Neural cell (in vitro differentiated cells): Measurements from ENCODE around the gene IMMP2L. TPM values are rescaled to one million over a fixed set of nuclear protein-coding genes. Genes with fewer than 3 reads are reported as not detected.

Experiments
- H2AFZ ChIP-seq: fragments of 200-600, 300-800 bp; sonication (generic), shearing (Covaris generic); 2 replicates; pipeline ENCODE4 v1.6.0; 2014; ENCODE audit warnings: low read depth, mild to moderate bottlenecking, antibody characterized with exemption, low read length, moderate library complexity
- H3F3A ChIP-seq: fragments of 200-600 bp; shearing (Covaris generic); 2 replicates; pipeline ENCODE4 v1.6.1; 2016; ENCODE audit warnings: mild to moderate bottlenecking, moderate library complexity, mixed read lengths, antibody characterized with exemption, low read length; ENCODE audit not compliant: insufficient read depth, poor library complexity, severe bottlenecking
- H3K27ac ChIP-seq: fragments of 200-600, 300-800 bp; sonication (generic), shearing (Covaris generic); 2 replicates; pipeline ENCODE4 v1.5.1; 2014; ENCODE audit warnings: mild to moderate bottlenecking, low read length, moderate library complexity
- H3K27me3 ChIP-seq: fragments of 300-800, 200-600 bp; sonication (generic), shearing (Covaris generic); 2 replicates; pipeline ENCODE4 v1.6.0; 2014; ENCODE audit warnings: mild to moderate bottlenecking, low read depth, low read length, moderate library complexity; ENCODE audit not compliant: insufficient read depth
- H3K36me3 ChIP-seq: fragments of 300-800, 200-600 bp; sonication (generic), shearing (Covaris generic); 2 replicates; pipeline ENCODE4 v1.5.1; 2014; ENCODE audit warnings: mild to moderate bottlenecking, antibody characterized with exemption, low read length, moderate library complexity; ENCODE audit not compliant: insufficient read depth
- H3K4me2 ChIP-seq: fragments of 300-800, 200-600 bp; sonication (generic), shearing (Covaris generic); 2 replicates; pipeline ENCODE4 v1.6.0; 2014; ENCODE audit warnings: mild to moderate bottlenecking, low read length
- H3K4me3 ChIP-seq: fragments of 300-800, 200-600 bp; sonication (generic), shearing (Covaris generic); 2 replicates; pipeline ENCODE4 v1.5.1; 2014; ENCODE audit warnings: mild to moderate bottlenecking, low read length, moderate library complexity
- H3K79me2 ChIP-seq: fragments of 200-600 bp; shearing (Covaris generic); replicated peaks from 2 replicates; pipeline ENCODE4 v1.6.0; 2014; ENCODE audit warnings: mild to moderate bottlenecking, low read length, moderate library complexity; ENCODE audit not compliant: insufficient read depth
- H3K9ac ChIP-seq: fragments of 300-800, 200-600 bp; sonication (generic), shearing (Covaris generic); 2 replicates; pipeline ENCODE4 v1.6.1; 2016; ENCODE audit warnings: mild to moderate bottlenecking, low read length, mixed read lengths
- H3K9me2 ChIP-seq: fragments of 200-600 bp; shearing (Covaris generic); 2 replicates; pipeline ENCODE4 v1.6.1; 2016; ENCODE audit warnings: mild to moderate bottlenecking, low read length, mixed read lengths; ENCODE audit not compliant: insufficient read depth
- H3K9me3 ChIP-seq: fragments of 200-600, 300-800 bp; sonication (generic), shearing (Covaris generic); 2 replicates; pipeline ENCODE4 v1.6.1; 2016; ENCODE audit warnings: mild to moderate bottlenecking, mixed run types, low read length, moderate library complexity, mixed read lengths
- H4K20me1 ChIP-seq: fragments of 200-600 bp; shearing (Covaris generic); 2 replicates; pipeline ENCODE4 v1.6.1; 2016; ENCODE audit warnings: mild to moderate bottlenecking, mixed run types; ENCODE audit not compliant: insufficient read depth
- EP300 ChIP-seq: fragments of 450-650 bp; conservative IDR thresholded peaks from 2 replicates; pipeline ENCODE4 v1.6.1; 2014; ENCODE audit warnings: antibody characterized with exemption, mild to moderate bottlenecking, moderate library complexity; ENCODE audit not compliant: poor library complexity, severe bottlenecking
- EZH2 ChIP-seq: fragments of 200-600, 300-800 bp; shearing (Covaris generic), sonication (generic); IDR thresholded peaks from 2 replicates; pipeline ENCODE4 v1.6.1; 2014; ENCODE audit warnings: antibody characterized with exemption, low read length, borderline replicate concordance, mild to moderate bottlenecking; ENCODE audit not compliant: insufficient read depth, poor library complexity, severe bottlenecking
- MXI1 ChIP-seq: fragments of 450-650 bp; conservative IDR thresholded peaks from 2 replicates; pipeline ENCODE4 v1.6.1; 2014; ENCODE audit warnings: antibody characterized with exemption, mild to moderate bottlenecking; ENCODE audit not compliant: poor library complexity, severe bottlenecking
- POLR2AphosphoS5 ChIP-seq: IDR thresholded peaks from 2 replicates; pipeline ENCODE4 v1.6.1; 2012
- RAD21 ChIP-seq: fragments of 450-650 bp; conservative IDR thresholded peaks from 2 replicates; pipeline ENCODE4 v1.6.1; 2014; ENCODE audit warnings: antibody characterized with exemption, mild to moderate bottlenecking, moderate library complexity
- SMC3 ChIP-seq: fragments of 450-650 bp; conservative IDR thresholded peaks from 2 replicates; pipeline ENCODE4 v1.6.1; 2014; ENCODE audit warnings: antibody characterized with exemption, mild to moderate bottlenecking, moderate library complexity; ENCODE audit not compliant: poor library complexity
- TAF1 ChIP-seq: IDR thresholded peaks from 2 replicates; pipeline ENCODE4 v1.6.1; 2012; ENCODE audit warnings: low read depth
- polyA plus RNA-seq: library from polyadenylated mRNA; depleted of rRNA; stranded (reverse); fragments of >200 nt; gene quantifications from 2 replicates; pipeline ENCODE4 v1.2.3, GENCODE V29; 2014
- TF ChIP-seq, protein P1 (sequence below): fragments of 450-650 bp; IDR thresholded peaks from 2 replicates; pipeline ENCODE4 v1.5.1; 2014; ENCODE audit warnings: antibody characterized with exemption, mild to moderate bottlenecking, moderate library complexity; ENCODE audit not compliant: poor library complexity, severe bottlenecking
- TF ChIP-seq, protein P2 (sequence below): IDR thresholded peaks from 2 replicates; pipeline ENCODE4 v1.6.1; 2012; ENCODE audit warnings: borderline replicate concordance

IMMP2L gene
- polyA plus RNA-seq, 1 donor from 2014 or later: 9.7 TPM

DNA sequence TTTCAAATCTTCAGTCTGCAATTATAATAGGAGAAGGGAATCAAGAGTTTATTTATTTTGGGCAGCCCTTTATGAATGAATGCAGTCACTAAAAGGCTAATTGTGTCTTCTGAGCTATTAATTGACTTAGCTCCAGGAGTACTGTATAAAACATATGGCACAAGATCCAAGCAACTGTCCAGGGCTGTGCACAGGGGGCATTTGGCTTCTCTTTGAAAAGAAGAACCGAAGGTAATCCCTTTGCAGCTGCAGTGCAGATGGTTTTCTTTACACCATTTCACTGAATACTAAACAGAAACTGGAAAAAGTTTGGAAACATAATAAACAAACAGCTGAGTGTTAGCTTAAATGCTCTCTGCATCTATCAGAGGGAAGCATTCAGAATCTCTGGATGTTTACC, 753.9 kb downstream of the IMMP2L start:
- Histone ChIP-seq H3K27ac (no peak overlapping the region), H3K9me3 (no peaks in the 10 kb centered on the region), H3K36me3 (no peaks in the 10 kb centered on the region), H3K9ac (no peak overlapping the region), H3K4me2 (no peak overlapping the region), H2AFZ (no peak overlapping the region), H3K4me3 (no peak overlapping the region), H4K20me1 (no peaks in the 10 kb centered on the region), H3K79me2 (no peaks in the 10 kb centered on the region), H3K9me2 (no peaks in the 10 kb centered on the region), H3F3A (no peaks in the 10 kb centered on the region), H3K27me3 (no peaks in the 10 kb centered on the region)
- TF ChIP-seq EZH2 (no peak), MXI1 (no peak), RAD21 (no peak), TAF1 (no peak), SMC3 (no peak), POLR2AphosphoS5 (no peak), EP300 (no peak)
- TF ChIP-seq, protein P1, sequence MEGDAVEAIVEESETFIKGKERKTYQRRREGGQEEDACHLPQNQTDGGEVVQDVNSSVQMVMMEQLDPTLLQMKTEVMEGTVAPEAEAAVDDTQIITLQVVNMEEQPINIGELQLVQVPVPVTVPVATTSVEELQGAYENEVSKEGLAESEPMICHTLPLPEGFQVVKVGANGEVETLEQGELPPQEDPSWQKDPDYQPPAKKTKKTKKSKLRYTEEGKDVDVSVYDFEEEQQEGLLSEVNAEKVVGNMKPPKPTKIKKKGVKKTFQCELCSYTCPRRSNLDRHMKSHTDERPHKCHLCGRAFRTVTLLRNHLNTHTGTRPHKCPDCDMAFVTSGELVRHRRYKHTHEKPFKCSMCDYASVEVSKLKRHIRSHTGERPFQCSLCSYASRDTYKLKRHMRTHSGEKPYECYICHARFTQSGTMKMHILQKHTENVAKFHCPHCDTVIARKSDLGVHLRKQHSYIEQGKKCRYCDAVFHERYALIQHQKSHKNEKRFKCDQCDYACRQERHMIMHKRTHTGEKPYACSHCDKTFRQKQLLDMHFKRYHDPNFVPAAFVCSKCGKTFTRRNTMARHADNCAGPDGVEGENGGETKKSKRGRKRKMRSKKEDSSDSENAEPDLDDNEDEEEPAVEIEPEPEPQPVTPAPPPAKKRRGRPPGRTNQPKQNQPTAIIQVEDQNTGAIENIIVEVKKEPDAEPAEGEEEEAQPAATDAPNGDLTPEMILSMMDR: no peak
- TF ChIP-seq, protein P2, sequence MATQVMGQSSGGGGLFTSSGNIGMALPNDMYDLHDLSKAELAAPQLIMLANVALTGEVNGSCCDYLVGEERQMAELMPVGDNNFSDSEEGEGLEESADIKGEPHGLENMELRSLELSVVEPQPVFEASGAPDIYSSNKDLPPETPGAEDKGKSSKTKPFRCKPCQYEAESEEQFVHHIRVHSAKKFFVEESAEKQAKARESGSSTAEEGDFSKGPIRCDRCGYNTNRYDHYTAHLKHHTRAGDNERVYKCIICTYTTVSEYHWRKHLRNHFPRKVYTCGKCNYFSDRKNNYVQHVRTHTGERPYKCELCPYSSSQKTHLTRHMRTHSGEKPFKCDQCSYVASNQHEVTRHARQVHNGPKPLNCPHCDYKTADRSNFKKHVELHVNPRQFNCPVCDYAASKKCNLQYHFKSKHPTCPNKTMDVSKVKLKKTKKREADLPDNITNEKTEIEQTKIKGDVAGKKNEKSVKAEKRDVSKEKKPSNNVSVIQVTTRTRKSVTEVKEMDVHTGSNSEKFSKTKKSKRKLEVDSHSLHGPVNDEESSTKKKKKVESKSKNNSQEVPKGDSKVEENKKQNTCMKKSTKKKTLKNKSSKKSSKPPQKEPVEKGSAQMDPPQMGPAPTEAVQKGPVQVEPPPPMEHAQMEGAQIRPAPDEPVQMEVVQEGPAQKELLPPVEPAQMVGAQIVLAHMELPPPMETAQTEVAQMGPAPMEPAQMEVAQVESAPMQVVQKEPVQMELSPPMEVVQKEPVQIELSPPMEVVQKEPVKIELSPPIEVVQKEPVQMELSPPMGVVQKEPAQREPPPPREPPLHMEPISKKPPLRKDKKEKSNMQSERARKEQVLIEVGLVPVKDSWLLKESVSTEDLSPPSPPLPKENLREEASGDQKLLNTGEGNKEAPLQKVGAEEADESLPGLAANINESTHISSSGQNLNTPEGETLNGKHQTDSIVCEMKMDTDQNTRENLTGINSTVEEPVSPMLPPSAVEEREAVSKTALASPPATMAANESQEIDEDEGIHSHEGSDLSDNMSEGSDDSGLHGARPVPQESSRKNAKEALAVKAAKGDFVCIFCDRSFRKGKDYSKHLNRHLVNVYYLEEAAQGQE: no peak

DNA sequence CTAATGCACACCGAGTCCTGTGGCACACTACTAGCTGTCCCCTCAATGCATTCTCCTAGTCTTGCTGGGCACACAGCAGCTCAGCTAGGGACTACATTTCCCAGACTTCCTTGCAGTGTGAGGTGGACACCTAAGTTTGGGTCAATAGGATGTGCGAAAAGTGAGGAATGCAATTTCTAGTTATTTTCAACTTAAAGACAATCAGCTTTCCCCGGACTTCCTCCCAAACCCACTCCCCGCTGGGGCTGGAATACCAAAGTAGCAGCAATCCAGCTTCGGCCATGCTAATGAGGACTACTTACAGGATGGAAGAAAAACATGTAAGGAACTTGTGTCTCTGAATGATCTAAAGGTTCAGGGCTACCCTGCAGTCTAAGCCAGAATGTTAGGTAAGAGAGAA, 757.8 kb downstream of the IMMP2L start:
- H3K79me2 ChIP-seq: no peaks in the 10 kb centered on the region
- TF ChIP-seq RAD21: no peak
- TF ChIP-seq SMC3: no peak
- TF ChIP-seq, protein P2: no peak
- H3K9me3 ChIP-seq: no peaks in the 10 kb centered on the region
- no peaks in the 10 kb centered on the region for H3K9me2 ChIP-seq
- H3F3A ChIP-seq: no peaks in the 10 kb centered on the region
- H3K9ac ChIP-seq: no peak overlapping the region
- no peak overlapping the region for H3K27ac ChIP-seq
- no peak overlapping the region for H2AFZ ChIP-seq
- H3K27me3 ChIP-seq: no peaks in the 10 kb centered on the region
- no peaks in the 10 kb centered on the region for H3K36me3 ChIP-seq
- no peak overlapping the region for H3K4me2 ChIP-seq
- no peak overlapping the region for H3K4me3 ChIP-seq
- no peaks in the 10 kb centered on the region for H4K20me1 ChIP-seq
